ENCODE measurements around the gene C16orf96.
"Not testable (repeated sequence)": the region's sequence is repeated elsewhere in the genome, so short reads cannot be mapped to it uniquely, and the experiment has no call there.

Gene C16orf96

DNA sequence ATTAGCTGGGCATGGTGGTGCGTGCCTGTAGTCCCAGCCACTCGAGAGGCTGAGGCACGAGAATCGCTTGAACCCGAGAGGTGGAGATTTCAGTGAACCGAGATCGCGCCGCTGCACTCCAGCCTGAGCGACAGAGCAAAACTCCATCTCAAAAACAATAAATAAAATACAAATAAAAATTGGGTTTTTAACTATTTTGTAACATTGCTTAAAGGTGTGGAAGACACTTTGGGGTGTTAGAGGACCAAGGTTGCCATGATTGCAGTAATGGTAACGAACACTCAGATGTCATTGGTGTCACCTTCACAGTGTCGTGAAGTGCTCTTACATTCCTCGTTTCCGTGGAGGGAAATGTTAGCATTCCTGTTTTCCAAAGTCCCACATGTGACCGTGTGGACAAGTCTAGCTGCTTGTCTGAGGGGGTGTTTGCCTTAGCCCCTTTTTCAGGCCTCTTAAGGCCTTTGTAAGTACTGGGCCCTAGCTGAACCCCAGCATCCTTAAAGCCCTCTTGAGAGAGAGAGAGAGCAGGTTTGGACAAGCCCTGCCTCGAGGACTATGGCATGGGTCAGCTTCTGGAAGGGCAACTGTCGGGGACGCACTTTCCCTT is 8.6 kb downstream of the C16orf96 start:
- DNase-seq (ENCODE audit: low read depth, low spot score), result no peak

DNA sequence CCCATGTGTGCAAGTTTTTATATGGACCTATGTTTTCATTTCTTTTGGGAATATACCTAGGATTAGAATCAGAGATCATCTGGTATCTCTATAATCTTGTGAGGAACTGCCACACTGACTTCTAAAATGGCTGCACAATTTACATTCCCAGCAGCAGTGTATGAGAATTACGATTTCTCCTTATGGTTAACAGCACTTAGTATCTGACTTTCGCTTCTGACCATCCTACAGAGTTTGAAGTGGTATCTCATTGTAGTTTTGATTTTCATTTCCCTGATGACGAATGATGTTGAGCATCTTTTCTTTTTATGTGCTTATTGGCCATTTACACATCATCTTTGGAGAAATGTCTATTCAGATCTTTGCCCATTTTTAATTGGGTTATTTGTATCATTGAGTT is 10.0 kb downstream of the C16orf96 start:
- no peak for DNase-seq (ENCODE audit: low read depth, low spot score)

DNA sequence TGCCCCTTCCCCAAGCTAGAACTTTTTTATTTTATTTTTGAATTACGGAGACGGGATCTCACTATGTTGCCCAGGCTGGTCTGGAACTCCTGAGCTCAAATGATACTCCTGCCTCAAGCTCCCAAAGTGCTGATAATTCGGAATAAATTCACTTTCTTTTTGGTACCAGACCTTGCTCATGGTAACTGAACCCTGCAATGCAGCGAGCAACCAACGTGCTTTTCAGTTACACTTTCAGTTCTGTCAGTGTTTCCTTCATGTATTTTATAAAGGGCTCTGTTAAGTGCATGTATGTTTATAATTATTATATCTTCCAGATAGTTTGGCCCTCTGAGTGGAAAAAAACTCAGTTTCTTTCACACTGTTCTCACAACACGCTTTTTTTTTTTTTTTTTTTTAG is 13.9 kb downstream of the C16orf96 start:
- DNase-seq (ENCODE audit: low read depth, low spot score), result no peak

DNA sequence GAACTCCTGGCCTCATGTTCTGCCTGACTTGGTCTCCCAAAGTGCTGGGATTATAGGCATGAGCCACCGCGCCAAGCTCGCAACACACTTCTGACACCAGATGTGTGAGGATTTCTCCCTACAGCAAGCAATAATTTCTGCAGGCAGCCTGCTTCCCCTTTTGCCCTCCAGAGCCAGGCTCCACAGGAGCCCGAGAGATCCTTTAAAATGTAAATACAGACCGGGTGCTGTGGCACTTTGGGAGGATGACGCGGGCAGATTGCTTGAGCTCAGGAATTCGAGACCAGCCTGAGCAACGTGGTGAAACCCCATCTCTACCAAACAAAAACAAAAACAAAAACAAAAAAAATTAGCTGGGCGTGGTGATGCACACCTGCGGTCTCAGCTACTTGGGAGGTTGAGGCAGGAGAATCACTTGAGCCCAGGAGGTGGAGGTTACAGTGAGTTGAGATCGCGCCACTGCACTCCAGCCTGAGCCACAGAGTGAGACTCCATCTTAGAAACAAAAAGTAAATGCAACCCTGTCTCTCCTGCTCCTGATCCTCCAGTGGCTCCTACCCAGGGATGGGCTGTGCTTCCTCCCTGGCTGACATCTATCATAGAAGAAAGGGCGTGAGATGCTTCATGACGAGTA is 14.7 kb downstream of the C16orf96 start:
- peak; percentile 90 for DNase-seq (ENCODE audit: low read depth, low spot score)

DNA sequence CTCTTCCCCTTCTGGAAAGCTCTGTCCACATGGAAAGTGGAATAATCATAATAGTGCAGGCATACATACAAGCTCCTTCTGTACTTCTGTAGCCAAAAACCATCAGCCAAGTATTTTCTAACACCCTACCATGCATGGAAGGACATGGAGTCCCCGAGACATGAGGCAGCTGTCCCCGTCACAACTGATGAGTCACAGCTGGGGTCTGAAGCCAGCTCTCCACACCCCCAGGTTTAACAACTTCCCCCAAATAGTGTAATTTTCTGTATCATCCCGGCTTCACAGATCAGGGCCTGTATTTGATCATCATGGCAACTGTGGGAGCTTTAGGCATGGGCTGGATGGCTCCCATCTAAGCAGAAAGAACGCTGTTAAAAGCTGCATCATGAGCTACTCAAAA is 16.6 kb downstream of the C16orf96 start:
- no peak for DNase-seq (ENCODE audit: low read depth, low spot score)

DNA sequence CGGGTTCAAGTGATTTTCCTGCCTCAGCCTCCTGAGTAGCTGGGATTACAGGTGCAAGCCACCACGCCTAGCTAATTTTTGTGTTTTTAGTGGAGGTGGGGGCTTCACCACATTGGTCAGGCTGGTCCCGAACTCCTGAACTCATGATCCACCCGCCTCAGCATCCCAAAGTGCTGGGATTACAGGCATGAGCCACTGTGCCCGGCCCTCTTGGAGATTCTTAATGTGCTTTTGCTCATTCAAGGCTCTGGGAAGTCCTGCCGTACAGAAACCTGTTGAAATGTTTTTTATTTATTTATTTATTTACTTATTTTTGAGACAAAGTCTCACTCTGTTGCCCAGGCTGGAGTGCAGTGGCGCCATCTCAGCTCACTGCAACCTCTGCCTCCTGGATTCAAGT is 17.8 kb downstream of the C16orf96 start:
- DNase-seq (ENCODE audit: low read depth, low spot score), result not testable (repeated sequence)

DNA sequence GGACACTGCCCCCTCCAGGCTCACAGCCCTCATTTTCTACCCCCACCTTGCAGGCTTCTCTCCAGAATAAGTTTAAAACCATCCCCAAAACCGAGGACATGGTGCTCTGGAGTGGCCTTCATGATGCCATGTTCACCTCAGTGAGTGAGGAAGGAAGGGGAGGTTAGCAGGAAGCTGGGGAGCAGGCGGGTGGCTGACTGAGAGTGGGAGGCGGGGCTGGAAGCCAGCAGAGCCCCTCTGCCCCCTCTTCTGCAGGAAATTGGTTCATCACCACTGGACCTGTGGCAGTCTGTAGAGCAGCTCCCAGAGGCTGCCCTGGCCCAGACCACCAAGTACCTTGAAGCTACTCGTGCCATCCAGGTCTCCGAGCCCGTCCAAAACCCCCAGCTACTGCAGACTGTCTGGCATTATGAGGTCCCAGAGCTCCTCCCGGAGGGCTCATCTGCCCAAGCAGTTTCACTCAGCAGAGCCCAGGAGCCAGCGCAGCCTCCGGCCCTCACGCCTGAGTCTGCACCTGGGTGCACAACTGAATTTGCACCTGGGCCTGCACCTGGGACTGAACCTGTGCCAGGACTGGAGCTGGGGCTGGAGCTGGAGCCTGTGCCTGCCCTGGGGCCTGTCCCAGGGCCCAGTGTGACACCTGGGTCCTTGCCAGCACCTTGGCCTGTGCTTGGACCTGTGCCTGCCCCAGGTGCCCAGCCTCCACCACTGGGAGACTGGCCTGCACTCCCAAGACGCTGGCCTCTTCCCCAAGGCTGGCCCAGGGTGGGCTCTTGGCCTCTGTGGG is 19.0 kb downstream of the C16orf96 start:
- no peak for DNase-seq (ENCODE audit: low read depth, low spot score)

DNA sequence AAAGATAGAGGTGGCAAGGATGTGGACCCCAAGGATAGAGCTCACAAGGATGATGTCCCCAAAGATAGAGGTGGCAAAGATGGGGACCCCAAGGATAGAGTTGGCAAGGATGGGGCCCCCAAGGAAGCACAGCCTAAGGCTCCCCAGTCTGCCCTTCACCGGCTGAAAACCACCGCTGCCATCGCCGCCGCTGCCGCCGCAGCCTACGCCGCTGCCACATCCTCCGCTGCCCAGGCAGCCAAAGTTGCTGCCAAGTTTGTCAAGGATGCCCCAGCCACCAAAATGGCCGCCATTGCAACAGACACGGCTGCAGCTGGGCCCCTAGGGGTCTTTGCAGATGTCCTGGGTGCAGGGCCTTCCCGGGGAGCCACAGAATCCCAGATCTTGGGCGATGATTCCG is 19.9 kb downstream of the C16orf96 start:
- no peak for DNase-seq (ENCODE audit: low read depth, low spot score)

DNA sequence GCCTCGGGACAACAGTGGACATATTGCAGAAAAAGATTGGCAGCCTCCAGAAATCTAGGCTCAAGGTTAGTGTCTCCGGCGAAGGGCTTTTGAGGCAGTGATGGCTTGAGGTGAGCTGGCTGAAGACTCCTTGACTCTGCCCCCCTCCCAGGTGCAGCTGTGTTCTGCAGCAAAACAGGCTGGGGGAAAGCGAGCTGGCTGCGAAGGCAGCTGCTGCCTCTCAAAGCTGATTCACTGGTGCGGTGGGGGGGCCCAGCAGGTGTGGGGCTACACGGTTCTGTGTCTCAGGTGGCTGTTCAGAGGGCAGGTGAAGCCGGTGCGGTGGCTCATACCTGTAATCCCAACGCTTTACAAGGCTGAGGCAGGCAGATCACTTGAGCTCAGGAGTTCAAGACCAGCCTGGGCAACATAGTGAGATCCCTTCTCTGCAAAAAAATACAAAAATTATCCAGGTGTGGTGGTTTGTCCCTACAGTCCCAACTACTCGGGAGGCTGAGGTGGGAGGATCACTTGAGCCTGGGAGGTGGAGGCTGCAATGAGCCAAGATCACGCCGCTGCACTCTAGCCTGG is 22.9 kb downstream of the C16orf96 start:
- DNase-seq (ENCODE audit: low read depth, low spot score), result no peak

DNA sequence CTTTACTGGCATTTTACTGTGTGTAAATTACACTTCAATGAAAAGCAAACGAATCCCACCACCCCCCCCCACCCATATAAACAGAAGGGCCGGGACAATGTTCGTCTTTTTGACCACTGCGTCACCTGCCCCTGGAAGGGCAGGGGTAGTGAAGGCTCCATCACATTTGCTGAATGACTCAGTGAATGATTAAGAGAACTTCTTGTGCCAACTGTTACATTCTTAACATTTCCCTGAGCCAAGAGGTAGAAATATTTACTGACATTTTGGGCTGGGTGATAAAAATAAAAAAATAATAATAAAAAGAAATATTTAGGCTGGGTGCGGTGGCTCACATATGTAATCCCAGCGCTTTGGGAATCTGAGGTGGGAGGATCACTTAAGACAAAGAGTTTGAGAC is 24.1 kb downstream of the C16orf96 start:
- no peak for DNase-seq (ENCODE audit: low read depth, low spot score)

DNA sequence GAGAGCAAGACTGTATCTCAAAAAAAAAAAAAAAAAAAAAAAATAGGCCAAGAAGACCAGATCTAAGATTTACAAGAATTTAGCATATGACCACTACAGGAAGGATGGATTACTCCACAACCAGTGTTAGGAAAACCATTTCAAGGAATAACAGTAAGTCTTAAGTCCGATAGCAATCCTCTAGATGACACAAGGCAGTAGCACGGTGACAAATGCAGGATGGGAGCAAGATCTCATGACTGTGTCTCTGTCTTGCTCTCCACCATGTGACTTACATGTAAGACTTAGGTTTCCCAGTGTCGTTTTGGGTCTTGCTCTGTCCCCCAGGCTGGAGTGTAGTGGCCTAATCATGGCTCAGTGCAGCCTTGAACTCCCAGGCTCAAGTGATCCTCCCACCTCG is 27.8 kb downstream of the C16orf96 start:
- no peak for DNase-seq (ENCODE audit: low read depth, low spot score)

DNA sequence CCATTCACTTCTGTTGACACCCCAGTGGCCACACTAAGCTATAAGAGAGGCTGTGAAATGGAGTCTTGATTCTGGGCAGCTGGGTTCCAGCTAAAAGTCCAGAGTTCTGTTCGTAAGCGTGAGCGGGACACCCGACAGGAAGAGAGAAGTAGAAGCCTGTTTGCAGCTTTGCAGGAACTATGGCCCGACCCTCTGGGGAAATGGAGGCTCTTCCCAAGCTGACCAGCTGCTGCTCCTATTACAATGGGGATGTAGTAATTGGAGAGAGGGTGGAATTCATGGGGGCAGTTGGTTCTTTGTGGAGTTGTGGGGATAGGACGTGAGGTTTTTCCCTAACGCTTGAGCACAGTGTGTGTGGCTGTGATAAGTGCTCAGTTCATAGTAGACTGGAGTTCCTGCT is 30.2 kb downstream of the C16orf96 start:
- DNase-seq (ENCODE audit: low read depth, low spot score), result no peak

DNA sequence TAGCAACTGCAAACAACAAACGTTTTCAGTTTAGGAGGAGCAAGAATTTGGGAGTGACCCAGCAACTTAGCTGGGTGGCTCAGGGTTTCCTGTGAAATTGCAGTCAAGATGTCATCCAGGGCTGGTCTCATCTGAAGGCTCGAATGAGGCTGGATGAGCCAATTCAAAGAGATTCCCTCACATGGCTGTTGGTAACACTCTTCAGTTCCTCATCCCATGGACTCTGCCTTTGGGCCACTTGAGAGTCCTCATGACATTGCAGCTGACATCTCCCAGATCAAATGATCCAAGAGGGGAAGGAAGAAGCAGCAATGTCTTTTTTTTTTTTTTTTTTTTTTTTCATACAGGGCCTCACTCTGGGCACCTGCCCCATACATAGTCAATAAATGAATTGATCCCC is 32.2 kb downstream of the C16orf96 start:
- DNase-seq (ENCODE audit: low read depth, low spot score), result no peak

DNA sequence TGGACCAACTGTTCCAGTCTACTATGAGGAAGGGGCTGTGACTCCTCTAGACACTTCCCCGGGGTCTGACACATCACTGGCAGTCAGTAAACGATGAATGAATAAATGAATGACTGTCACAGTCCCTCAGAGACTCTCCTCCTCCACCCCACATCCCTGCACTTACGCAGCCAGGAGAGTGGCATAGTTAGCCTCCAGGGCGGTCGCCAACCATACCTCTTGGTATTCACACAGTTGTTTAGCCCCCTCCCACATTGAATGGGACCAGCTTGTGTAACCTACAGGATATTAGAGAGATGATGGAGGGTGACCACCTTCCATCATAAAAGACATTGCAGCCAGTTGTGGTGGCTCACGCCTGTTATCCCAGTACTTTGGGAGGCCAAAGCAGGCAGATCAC is 32.8 kb downstream of the C16orf96 start:
- DNase-seq (ENCODE audit: low read depth, low spot score), result no peak

DNA sequence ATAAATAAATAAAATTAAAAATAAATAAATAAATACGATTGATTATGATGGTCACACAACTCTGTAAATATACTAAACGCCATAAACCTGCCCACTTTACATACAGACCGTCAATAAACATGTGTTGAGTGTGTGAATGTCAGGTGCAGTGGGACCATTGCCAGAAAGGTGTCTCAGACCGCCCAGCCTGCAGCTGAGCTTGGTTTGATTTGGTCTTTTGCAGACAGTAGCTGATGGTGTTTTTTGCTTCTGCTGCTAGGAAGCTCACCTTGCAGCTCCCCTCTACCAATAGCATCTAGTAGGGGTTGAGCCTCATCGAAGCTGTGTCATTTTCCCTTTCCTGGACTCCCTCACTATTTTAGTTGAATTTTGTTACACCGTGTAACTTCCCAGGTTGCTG is 35.1 kb downstream of the C16orf96 start:
- no peak for DNase-seq (ENCODE audit: low read depth, low spot score)

DNA sequence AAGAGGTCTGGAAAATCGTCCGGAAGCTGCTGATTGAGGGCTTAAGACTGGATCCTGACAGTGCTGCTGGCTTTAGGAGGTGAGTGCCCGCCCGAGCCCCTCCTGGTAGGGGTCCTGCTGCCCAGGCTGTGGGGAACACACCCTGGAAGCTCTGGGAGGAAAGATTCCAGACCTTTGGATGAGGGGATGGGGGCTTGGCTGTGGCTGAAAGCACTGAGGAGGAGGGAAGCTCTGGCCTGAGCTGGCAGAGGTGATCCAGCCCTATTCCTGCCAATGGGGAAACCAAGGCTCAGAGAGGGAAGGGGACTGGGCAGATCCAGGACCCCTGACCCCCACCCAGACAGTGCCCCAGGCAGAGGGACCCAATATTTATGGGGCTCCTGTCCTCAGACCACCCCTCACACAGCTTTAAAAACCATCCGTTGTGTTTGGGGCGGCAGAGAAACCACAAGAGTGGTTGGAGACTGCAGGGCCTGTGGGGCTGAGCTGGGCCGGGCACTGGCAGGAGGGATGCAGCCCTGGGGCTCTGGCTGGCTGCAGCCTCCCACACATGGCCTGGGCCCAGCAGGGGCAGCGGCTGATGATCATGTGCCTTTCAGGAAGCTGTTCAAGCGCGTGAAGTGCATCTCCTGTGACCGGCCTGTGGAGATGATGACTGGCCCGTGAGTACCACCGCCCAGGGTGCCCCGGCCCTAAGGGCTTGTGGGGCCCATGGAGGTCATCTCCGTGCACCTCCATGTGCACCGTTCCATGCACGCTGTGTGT is 35.7 kb downstream of the C16orf96 start:
- DNase-seq (ENCODE audit: low read depth, low spot score), result no peak

DNA sequence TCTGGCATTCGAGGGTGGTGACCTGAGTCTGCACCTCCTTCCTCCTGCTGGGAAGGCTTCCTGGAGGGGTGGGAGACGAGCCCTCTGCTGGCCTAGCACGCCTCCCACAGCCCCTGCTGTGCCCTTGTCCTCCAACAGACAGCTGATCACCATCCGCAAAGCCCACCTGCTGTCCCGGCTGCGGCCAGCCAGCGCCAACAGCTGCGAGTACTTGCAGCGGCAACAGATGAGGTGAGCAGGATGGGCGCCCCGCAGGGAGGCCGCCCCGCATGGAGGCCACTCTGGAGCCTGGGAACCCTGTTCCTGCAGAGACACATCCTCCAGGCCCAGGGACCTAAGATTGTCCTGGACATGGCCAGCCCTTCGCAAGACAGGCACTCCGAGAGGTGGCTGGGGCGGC is 36.9 kb downstream of the C16orf96 start:
- DNase-seq (ENCODE audit: low read depth, low spot score), result peak; percentile 70

DNA sequence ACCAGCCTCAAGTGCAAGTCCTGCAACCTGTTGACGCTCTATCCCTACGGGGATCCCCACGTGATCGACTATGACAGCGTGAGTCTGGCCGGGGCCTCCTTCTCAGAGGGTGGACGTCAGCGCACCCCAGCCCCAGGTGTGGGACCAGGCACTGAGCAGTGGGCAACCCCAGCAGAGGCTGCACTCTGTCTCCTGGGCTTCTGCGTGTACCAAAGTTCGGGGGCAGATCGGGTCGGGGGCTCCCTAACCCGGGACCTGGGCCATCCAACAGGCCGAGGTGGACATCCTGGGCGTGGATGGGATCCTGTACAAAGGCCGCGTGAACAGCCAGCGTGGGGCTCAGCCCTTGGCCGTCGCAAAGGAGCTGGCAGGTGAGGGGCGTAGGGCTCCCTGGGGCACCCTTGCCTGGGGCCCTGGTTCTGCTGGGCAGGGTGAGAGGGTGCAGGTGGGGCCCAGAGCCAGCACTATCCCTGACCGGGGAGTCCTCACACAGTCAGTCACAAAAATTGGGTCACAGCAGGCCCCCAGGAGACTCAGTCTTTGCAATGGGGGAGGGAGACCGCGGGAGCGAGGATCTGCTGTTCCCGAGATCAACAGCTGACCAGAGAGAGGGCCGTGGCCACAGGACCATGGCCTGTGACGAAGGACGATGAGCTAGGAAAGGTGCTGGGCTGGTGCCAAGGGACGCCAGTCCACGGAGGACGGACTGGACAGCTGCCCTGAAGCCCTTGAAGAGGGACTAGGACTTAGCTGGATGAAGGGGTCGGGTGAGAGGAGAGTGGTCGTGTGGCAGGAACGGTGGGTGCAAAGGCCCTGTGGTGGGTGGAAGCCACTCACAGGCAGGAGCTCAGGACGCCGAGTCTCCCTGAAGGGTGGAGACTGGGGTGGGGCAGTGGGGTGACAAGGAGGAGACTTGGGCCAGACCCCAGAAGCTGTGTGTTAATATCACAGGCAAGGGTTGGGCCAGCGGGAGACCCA is 38.6 kb downstream of the C16orf96 start:
- peak; percentile 0 for DNase-seq (ENCODE audit: low read depth, low spot score)

DNA sequence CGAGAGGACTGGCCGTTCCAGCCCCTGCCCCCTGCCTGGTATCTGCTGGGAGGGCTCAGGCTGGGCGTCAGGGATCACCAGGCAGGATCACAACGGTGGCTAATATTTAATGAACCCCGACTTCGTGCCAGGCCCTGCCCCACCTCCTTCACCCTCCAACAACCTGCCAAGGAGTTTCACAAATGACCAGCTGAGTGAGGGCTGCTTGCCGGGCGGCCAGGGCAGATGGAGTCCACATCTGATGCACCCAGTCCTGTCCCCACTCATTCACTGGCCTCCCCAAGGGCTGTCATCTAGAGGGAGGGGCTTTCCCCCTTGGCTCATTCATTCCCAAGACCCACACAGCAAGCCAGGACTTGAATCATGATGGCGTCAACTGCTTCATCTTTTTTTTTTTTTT is 41.0 kb downstream of the C16orf96 start:
- DNase-seq (ENCODE audit: low read depth, low spot score), result no peak

DNA sequence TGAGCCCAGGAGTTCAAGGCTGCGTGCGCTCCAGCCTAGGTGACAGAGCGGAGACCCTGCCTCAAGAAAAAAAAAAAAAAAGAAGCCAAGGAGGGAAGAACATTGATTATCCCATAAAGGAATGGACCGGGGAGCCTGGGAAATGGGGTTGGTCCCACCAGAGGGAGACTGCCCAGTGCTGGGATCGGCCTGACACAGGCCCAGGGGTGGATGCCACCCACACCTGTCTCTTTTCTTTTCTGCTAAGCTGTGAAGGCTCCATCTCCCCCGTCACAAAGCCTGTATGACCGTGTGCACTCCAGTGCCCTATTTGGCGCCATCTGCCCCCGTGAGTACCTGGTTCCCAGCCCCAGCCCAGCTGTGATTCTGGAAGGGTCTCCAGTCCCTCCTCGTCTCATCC is 42.9 kb downstream of the C16orf96 start:
- no peak for DNase-seq (ENCODE audit: low read depth, low spot score)

DNA sequence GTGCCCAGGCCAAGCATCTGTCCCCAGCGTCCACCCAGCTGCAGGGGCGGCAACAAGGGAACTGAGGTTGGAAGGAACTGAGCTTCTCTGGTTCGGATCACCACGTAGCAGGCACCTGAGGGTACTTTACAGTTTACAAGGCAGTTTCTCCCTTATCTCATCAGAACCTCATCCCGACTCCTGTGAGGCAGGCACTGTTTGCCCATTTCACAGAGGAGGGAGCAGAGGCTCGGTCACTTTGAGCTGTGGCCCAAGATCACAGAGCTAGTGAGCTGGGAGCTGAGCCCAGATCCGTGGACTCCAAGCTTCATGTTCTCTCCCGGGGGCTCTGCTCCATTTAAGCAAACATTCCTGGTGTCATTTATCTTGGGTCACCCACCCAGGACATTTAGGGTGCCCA is 43.4 kb downstream of the C16orf96 start:
- DNase-seq (ENCODE audit: low read depth, low spot score), result no peak

Measured in ELF-1 (cell line).